Activated T-cell treated with anti-CD3 and anti-CD28 coated beads, Interleukin-2, amount 50 U/mL, for 72 hours (primary cell): Measurements from ENCODE around the gene SBNO2. TPM values are rescaled to one million over a fixed set of nuclear protein-coding genes. Genes with fewer than 3 reads are reported as not detected.
A peak's percentile ranks its signal among the peaks of the same experiment; 100 is the strongest.

Source experiments
- ATAC-seq, 2 donors: fragments of 150-1000 bp; cut with Tn5 transposase; replicated peaks in 1 of 2; 2 replicates each; pipeline ENCODE4 v1.10.0; 2021; ENCODE audit warnings: moderate library complexity in 2 of 2, mild to moderate bottlenecking in 1 of 2
- DNase-seq, 2 donors: peaks; one replicate each; pipeline ENCODE4 v3.0.0; 2021 to 2022; ENCODE audit warnings: mixed read lengths in 1 of 2
- H3K27ac Mint-ChIP-seq: one replicate; pipeline ENCODE4 v1.8.0; 2022; ENCODE audit warnings: mild to moderate bottlenecking, moderate library complexity, mixed read lengths
- H3K27me3 Mint-ChIP-seq: one replicate; pipeline ENCODE4 v1.8.0; 2022; ENCODE audit warnings: low read depth, mixed read lengths
- H3K36me3 Mint-ChIP-seq, 2 donors: one replicate each; pipeline ENCODE4 v1.8.0; 2022; ENCODE audit warnings: mixed read lengths in 2 of 2, mild to moderate bottlenecking in 1 of 2; ENCODE audit not compliant: insufficient read depth in 2 of 2
- H3K4me1 Mint-ChIP-seq: one replicate; pipeline ENCODE4 v1.8.0; 2022; ENCODE audit warnings: low read depth, mixed read lengths
- H3K4me3 Mint-ChIP-seq, 2 donors: one replicate each; pipeline ENCODE4 v1.8.0; 2022; ENCODE audit warnings: mild to moderate bottlenecking in 2 of 2, mixed read lengths in 2 of 2, moderate library complexity in 2 of 2
- H3K9me3 Mint-ChIP-seq, 2 donors: one replicate each; pipeline ENCODE4 v1.8.0; 2022; ENCODE audit warnings: mixed read lengths in 2 of 2
- total RNA-seq, 2 donors: library from RNA; stranded (reverse); gene quantifications; one replicate each; pipeline ENCODE4 v1.2.3, GENCODE V29; 2022

The SBNO2 gene
- total RNA-seq, 2 donors from 2014 or later = 142 to 146 TPM

DNA sequence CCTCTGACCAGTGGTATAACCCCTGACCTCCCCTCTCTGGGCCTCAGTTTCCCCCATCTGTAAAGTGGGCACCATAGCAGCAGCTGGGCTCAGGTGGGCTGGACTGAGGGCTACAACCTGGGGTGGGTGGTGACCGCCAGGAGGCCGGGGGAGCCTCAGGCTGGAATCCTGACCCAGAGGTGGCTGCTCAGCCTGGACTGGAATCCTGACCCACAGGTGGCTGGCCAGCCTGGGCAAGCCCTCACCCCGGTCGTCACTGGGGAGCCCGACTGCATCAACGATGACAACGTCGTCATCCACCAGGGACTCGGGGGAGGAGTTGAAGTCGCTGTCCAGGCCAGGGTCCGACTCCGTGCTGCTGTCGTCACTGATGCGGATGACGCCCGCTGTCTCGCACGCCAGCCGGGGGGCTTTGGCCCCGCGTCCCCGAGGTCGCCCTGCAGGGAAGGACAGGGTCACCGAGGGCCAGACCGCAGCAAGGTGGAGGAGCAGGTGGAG is 60.0 kb downstream of the SBNO2 start:
- Mint-ChIP-seq H3K4me3 (no peak overlapping the region), H3K27me3 (no peaks in the 10 kb centered on the region), H3K9me3 (no peaks in the 10 kb centered on the region), H3K36me3 (peaks cover 0 to 8% of the 10 kb centered on the region in 2 donors), H3K4me1 (no peaks in the 10 kb centered on the region), H3K27ac (no peak overlapping the region)
- no peak for DNase-seq
- ATAC-seq = no peak

DNA sequence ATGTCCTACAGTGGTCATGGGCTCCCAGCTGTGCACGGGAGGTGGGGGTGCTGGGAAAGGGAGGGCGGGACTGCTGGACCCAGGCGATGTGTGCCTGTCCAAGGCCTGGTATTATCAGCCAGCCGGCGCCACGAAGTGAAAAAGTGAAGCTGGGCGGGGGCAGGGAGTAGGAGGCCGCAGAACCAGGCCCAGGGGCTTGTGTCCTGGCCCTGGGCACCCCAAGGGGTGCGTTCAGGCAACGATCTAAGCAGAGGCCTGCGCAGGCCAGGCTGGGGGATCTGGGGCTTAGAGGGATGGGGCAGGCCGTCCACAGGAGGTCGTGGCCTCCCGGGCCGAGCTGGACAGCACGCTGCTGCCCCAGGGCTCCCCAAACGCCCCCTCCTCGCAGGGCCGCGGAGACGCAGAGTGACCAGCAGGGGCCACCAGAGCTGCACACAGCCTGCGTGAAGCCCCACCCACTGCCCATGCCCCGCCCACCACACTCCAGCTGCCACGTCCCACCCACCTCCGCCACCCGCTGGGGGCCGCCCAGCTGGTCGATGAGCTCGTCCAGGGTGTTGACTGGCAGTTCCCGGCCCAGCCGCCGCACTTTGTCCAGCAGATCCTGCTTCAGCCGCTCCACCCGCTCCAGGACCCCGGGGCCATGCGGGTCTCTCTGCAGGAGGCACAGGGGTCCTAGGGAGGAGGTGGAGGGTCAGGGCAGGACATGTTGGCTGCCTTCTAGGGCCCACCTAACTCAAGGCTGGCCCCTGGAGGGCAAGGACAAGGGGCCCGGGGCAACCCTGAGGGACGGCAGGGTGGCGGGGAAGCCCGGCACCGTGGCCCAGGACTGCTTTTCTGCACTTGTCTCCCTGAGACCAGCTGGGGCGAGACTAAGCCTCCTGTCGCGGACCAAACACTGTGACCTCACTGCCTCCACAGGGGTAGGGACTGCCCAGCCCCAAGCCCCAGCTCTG is 60.8 kb downstream of the SBNO2 start:
- Mint-ChIP-seq H3K9me3 (no peaks in the 10 kb centered on the region), H3K27me3 (no peaks in the 10 kb centered on the region), H3K4me3 (no peak overlapping the region), H3K27ac (no peak overlapping the region), H3K36me3 (peaks cover 0 to 5% of the 10 kb centered on the region in 2 donors), H3K4me1 (no peaks in the 10 kb centered on the region)
- ATAC-seq (peak; percentile 78 to 83), DNase-seq (peak; percentile 87 to 90)

GRCh38 chr19:1112268-1113029 is 61.6 kb downstream of the SBNO2 start:
- no peaks in the 10 kb centered on the region for H3K4me1 Mint-ChIP-seq
- H3K27ac Mint-ChIP-seq = no peak overlapping the region
- H3K4me3 Mint-ChIP-seq = no peak overlapping the region
- no peaks in the 10 kb centered on the region for H3K27me3 Mint-ChIP-seq
- no peak for ATAC-seq
- no peak for DNase-seq
- H3K9me3 Mint-ChIP-seq = no peaks in the 10 kb centered on the region
- peaks cover 0 to 2% of the 10 kb centered on the region in 2 donors for H3K36me3 Mint-ChIP-seq

- no peak overlapping the region for H3K4me3 Mint-ChIP-seq
- H3K36me3 Mint-ChIP-seq = peaks cover 0 to 2% of the 10 kb centered on the region in 2 donors
- no peaks in the 10 kb centered on the region for H3K27me3 Mint-ChIP-seq
- no peaks in the 10 kb centered on the region for H3K4me1 Mint-ChIP-seq
- no peaks in the 10 kb centered on the region for H3K9me3 Mint-ChIP-seq
- ATAC-seq = no peak
- no peak overlapping the region for H3K27ac Mint-ChIP-seq
- no peak for DNase-seq
Measured at GRCh38 chr19:1111641-1112267, 62.3 kb downstream of the SBNO2 start.

DNA sequence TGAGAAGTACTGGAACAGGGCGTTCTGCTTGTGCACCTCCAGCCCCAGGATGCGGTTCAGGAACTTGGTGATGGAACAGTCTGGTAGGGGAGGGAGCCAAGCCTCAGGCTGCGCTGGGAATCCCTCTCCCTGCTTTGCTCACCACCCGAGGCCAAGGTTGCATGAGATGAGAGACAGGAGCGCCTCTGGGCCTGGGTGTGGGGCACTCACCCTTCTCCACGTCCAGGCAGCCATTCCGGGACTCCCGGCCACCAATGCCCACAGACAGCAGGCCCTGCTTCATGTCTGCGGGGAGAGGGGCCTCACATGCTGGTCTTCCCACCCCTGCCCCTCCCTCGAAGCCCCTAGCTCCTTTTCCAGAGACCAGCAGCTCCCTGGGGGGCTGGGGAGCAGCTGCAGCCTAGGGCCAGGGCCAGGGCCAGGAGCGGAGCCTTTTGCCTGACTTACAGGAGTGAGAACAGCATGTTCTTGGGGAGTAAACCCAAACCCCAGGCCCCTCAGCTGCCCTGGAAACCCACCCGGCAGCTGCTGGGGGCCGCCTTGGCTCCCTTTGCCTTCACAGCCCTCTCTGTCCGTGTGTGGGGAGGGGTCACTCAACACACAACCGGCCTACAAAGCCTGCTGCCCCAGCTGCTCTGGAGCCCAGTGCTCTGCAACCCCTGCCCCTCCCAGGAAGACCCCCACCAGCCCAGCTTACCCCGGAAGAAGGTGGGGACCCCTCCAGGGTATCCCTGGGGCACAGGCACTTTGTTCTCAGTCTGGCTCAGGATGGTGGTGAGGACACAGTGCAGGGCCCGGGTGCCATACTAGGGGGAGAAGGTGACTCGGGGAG is 63.0 kb downstream of the SBNO2 start:
- ATAC-seq = no peak
- DNase-seq = no peak
- Mint-ChIP-seq H3K27me3 (no peaks in the 10 kb centered on the region), H3K9me3 (no peaks in the 10 kb centered on the region), H3K4me3 (no peak overlapping the region), H3K36me3 (peaks cover 0 to 2% of the 10 kb centered on the region in 2 donors), H3K4me1 (no peaks in the 10 kb centered on the region), H3K27ac (no peak overlapping the region)

GRCh38 chr19:1109697-1110671 is 64.1 kb downstream of the SBNO2 start:
- no peaks in the 10 kb centered on the region for H3K4me1 Mint-ChIP-seq
- H3K27me3 Mint-ChIP-seq = no peaks in the 10 kb centered on the region
- H3K4me3 Mint-ChIP-seq = no peak overlapping the region
- no peaks in the 10 kb centered on the region for H3K9me3 Mint-ChIP-seq
- ATAC-seq = no peak
- DNase-seq = no peak
- H3K27ac Mint-ChIP-seq = no peak overlapping the region
- H3K36me3 Mint-ChIP-seq = peaks cover 0 to 3% of the 10 kb centered on the region in 2 donors

GRCh38 chr19:1109032-1109551 is 65.0 kb downstream of the SBNO2 start:
- H3K27ac Mint-ChIP-seq = no peak overlapping the region
- peaks cover 0 to 3% of the 10 kb centered on the region in 2 donors for H3K36me3 Mint-ChIP-seq
- DNase-seq (no peak), ATAC-seq (no peak)
- no peak overlapping the region for H3K4me3 Mint-ChIP-seq
- H3K9me3 Mint-ChIP-seq = no peaks in the 10 kb centered on the region
- H3K27me3 Mint-ChIP-seq = no peaks in the 10 kb centered on the region
- no peaks in the 10 kb centered on the region for H3K4me1 Mint-ChIP-seq

GRCh38 chr19:1108291-1109031 is 65.6 kb downstream of the SBNO2 start:
- Mint-ChIP-seq H3K4me1 (peaks cover 1% of the 10 kb centered on the region), H3K9me3 (no peaks in the 10 kb centered on the region), H3K4me3 (no peak overlapping the region), H3K36me3 (peaks cover 0 to 3% of the 10 kb centered on the region in 2 donors), H3K27ac (no peak overlapping the region), H3K27me3 (no peaks in the 10 kb centered on the region)
- no peak for DNase-seq
- ATAC-seq = no peak

DNA sequence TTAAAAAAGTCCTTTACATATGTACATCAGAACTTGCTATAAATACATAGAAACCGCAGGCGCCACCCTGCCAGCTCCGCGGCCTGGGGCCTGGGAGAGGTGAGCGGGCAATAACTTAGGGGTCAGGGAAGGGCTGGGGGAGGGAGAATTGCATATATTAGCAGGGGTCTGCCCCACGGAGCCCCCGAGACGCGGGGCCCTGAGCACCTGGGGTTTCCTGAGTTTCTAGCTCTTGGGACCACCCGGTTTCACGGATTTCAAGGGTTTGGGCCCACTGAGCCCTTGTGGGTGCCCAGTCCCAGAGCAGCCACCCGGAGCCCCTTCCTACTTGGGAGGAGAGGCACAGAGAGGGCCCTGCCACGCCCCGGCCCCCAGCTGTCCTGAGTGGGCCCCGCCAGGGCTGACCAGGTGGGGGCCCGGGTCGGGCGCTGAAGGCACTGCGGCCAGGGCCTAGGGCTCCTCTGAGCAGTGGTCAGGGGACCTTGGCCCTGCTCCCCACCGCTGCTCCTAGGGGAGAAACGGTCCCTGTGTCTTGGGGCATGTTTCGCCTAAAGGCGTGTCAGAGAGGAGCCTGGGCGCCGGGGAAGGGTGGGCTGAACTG is 66.3 kb downstream of the SBNO2 start:
- no peak for DNase-seq
- H3K27ac Mint-ChIP-seq = peak overlapping the region; percentile 42
- H3K4me1 Mint-ChIP-seq = peaks cover 8% of the 10 kb centered on the region
- no peak overlapping the region for H3K4me3 Mint-ChIP-seq
- H3K9me3 Mint-ChIP-seq = no peaks in the 10 kb centered on the region
- no peak for ATAC-seq
- H3K36me3 Mint-ChIP-seq = peaks cover 0 to 3% of the 10 kb centered on the region in 2 donors
- no peaks in the 10 kb centered on the region for H3K27me3 Mint-ChIP-seq

DNA sequence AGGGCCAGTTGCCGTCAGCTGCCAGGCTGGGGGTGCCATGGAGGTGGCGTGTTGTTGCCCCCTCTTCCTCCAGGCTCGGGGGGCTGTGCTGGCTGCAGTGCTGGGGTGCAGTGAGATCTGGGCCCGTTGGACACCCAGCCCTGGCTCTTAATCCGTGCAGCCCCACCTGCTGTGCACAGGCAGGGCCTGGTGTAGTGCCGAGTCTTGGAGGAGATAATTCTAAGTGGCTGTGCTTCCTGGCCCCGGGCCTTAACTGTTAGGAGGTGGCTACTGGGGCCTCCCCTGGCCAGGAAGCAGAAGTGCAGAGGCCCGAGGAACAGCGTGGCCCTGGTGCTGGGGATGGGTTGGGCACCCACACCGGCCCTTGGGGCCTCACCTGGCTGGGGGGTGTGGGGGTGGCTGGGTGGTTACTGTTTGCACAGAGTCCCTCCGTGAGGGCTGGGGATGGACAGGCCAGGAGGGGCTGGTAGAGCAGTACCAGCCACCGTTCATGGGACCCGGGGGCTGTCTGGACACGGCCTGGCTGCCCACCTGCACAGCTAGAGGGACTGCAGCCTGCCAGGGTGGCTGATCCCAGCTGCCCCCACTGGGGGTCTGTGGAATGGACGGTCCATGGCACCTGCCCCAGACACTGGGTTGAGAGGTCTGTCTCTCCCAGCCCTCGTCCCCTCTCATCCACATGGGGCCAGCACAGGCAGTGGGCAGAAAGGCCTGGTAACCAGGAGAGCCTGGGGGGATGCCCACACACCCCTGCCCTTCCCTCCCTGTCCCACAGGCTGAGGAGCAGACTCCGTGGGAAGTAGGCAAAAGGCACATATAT is 67.0 kb downstream of the SBNO2 start:
- peaks cover 0 to 1% of the 10 kb centered on the region in 2 donors for H3K36me3 Mint-ChIP-seq
- no peak overlapping the region for H3K27ac Mint-ChIP-seq
- no peaks in the 10 kb centered on the region for H3K27me3 Mint-ChIP-seq
- DNase-seq (no peak), ATAC-seq (no peak)
- peak overlapping the region in 1 of 2 donors; percentile 32 for H3K4me3 Mint-ChIP-seq
- no peaks in the 10 kb centered on the region for H3K9me3 Mint-ChIP-seq
- H3K4me1 Mint-ChIP-seq = peaks cover 15% of the 10 kb centered on the region
